GM23248 (cell line): ENCODE data around the gene H2BW2.
"Not testable (repeated sequence)": the region's sequence is repeated elsewhere in the genome, so short reads cannot be mapped to it uniquely, and the experiment has no call there.

Source experiments
- EZH2 ChIP-seq: fragments of 200-600 bp; sonication (generic); IDR thresholded peaks from 2 replicates; pipeline ENCODE4 v1.6.1; 2018; ENCODE audit warnings: antibody characterized with exemption, mild to moderate bottlenecking; ENCODE audit not compliant: insufficient read depth, poor library complexity, severe bottlenecking
- EZH2phosphoT487 ChIP-seq: fragments of 200-600 bp; sonication (generic); IDR thresholded peaks from 2 replicates; pipeline ENCODE4 v1.6.1; 2018; ENCODE audit warnings: antibody characterized with exemption, moderate library complexity, mild to moderate bottlenecking, low read depth; ENCODE audit not compliant: insufficient read depth

- not testable (repeated sequence) for TF ChIP-seq EZH2, EZH2phosphoT487
Measured at GRCh38 chrX:104015576-104015975, 24.2 kb upstream of the H2BW2 start.
